ENCODE data around the gene HSPBP1. TPM values are rescaled to one million over a fixed set of nuclear protein-coding genes. Genes with fewer than 3 reads are reported as not detected.

The HSPBP1 gene
- total and polyA plus RNA-seq, 9 of the 15 experiments (the other 6 are each of a cell fraction or from before 2014, with no cell fraction given) = 0.83 to 81.3 (median 21.8) TPM

DNA sequence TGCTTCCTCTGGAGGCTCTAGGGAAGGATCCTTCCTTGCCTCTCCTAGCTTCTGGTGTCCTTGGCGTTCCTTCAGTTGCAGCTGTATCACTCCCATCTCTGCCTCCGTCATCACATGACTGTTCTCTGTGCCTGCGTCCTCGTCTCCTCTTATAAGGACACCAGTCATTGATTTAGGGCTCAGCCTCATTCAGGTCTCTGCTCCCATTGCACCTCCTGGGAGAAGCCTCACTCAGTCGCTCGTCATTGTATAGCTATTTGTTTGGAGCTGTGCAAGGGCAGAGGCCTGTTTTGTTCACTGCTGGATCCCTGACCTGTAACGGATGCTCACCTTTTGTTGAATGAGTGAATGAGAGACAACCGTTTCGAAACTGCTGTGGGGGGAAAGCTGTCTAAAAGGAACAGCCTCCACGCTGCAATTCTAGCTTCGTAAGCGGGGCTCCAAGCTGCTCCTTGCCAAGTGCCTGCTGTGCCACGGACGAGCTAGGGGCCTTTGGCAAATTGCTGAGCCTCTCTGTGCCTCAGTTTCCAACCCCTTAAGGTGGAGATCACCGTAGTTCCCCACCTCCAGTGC is 21.1 kb upstream of the HSPBP1 start:
- no peak overlapping the region for H3K4me3 ChIP-seq
- no peaks in the 10 kb centered on the region for H3K79me2 ChIP-seq (ENCODE audit: control insufficient read depth, insufficient read depth, low read length)
- CTCF ChIA-PET (ENCODE audit: low intra/inter-chr PET ratio) = no interaction called here
- 0 out of 2 replicates have a peak, but pooled peaks have one; percentile 16 for TF ChIP-seq JUND (IDR thresholded peaks at IDR 0.05; ENCODE audit: borderline replicate concordance, low read depth, low read length)
- TF ChIP-seq JUND (tag; IDR thresholded peaks at IDR 0.05; ENCODE audit: borderline replicate concordance, low read depth, low read length) = no peak
- 0 out of 2 replicates have a peak, but pooled peaks have one; percentile 10 for TF ChIP-seq ZNF592 (IDR thresholded peaks at IDR 0.05)
- TF ChIP-seq, protein P1, sequence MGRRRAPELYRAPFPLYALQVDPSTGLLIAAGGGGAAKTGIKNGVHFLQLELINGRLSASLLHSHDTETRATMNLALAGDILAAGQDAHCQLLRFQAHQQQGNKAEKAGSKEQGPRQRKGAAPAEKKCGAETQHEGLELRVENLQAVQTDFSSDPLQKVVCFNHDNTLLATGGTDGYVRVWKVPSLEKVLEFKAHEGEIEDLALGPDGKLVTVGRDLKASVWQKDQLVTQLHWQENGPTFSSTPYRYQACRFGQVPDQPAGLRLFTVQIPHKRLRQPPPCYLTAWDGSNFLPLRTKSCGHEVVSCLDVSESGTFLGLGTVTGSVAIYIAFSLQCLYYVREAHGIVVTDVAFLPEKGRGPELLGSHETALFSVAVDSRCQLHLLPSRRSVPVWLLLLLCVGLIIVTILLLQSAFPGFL (CRISPR knock-in tag; IDR thresholded peaks at IDR 0.05) = no peak
- TF ChIP-seq, protein P2, sequence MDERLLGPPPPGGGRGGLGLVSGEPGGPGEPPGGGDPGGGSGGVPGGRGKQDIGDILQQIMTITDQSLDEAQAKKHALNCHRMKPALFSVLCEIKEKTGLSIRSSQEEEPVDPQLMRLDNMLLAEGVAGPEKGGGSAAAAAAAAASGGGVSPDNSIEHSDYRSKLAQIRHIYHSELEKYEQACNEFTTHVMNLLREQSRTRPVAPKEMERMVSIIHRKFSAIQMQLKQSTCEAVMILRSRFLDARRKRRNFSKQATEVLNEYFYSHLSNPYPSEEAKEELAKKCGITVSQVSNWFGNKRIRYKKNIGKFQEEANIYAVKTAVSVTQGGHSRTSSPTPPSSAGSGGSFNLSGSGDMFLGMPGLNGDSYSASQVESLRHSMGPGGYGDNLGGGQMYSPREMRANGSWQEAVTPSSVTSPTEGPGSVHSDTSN (CRISPR knock-in tag; IDR thresholded peaks at IDR 0.05; ENCODE audit: low read depth) = no peak
- TF ChIP-seq, protein P2 (tag; conservative IDR thresholded peaks at IDR 0.05; ENCODE audit: low read depth) = 0 out of 2 replicates have a peak, but pooled peaks have one; percentile 18
- 0 out of 2 replicates have a peak, but pooled peaks have one; percentile 21 for TF ChIP-seq USF1 (CRISPR knock-in tag; IDR thresholded peaks at IDR 0.05)
- TF ChIP-seq TFE3 (CRISPR knock-in tag; IDR thresholded peaks at IDR 0.05) = peak; percentile 37
- no peak for TF ChIP-seq CC2D1A (IDR thresholded peaks at IDR 0.05)

More for the DNA sequence above, 21.1 kb upstream of the HSPBP1 start:
- Histone ChIP-seq H3K4me2 (ENCODE audit: insufficient read depth, low read length) (peak overlapping the region; percentile 81; the same call in 1 of the 2 replicates), H3K36me3 (ENCODE audit: control insufficient read depth, insufficient read depth, low read length) (no peaks in the 10 kb centered on the region), H3K27me3 (ENCODE audit: control insufficient read depth in 2 of 2, insufficient read depth in 2 of 2, low read length in 2 of 2) (no peaks in the 10 kb centered on the region), H3K4me1 (replicated peaks in 1 of 2; ENCODE audit: control insufficient read depth in 2 of 2, insufficient read depth in 2 of 2, low read length in 2 of 2) (peaks cover 18 to 60% of the 10 kb centered on the region in 2 experiments; a peak in 4 of 5 replicates), H3K9me1 (ENCODE audit: control insufficient read depth, insufficient read depth, low read length) (no peaks in the 10 kb centered on the region), H3K9ac (ENCODE audit: insufficient read depth in 1 of 2, low read depth in 2 of 2, low read length in 2 of 2) (peak overlapping the region; percentile 51 to 88), H3K9me3 (replicated peaks; ENCODE audit: control insufficient read depth, insufficient read depth, low read depth, low read length) (no peaks in the 10 kb centered on the region; the same call in 1 of the 2 replicates), H4K20me1 (replicated peaks; ENCODE audit: control insufficient read depth, insufficient read depth, low read length) (no peaks in the 10 kb centered on the region), H3K27ac (ENCODE audit: extremely low read depth, low read depth, low read length) (no peak overlapping the region), H2AFZ (ENCODE audit: low read depth, low read length) (peak overlapping the region; percentile 94)
- WGBS (ENCODE audit: insufficient coverage, low coverage, missing lambda C conversion rate) = 44% methylated on average over 15 of the region's 15 CpGs
- in situ Hi-C loops (cut with MboI) = no loop called here
- FAIRE-seq = no peak
- DNase-seq (ENCODE audit: extremely low read depth in 1 of 4, low spot score in 3 of 4) = peak in 1 of 4 experiments; percentile 42
- ATAC-seq = no peak
- POLR2A ChIA-PET = interaction anchor here (0.6 to 2.0 kb wide), 10 partner anchors 14 to 224 kb away, joined by 3 to 11 read pairs (median 3); partner anchors contain the start of genes PPP6R1 and UBE2S
- BruUV-seq (replicated peaks) = no TSS peak
- intact Hi-C loops (cut with micrococcal nuclease) = loop anchor here (5.0 kb wide), 2 partner anchors 36 to 86 kb away; partner anchors contain the start of genes KMT5C and RPL28
